Activated T-cell treated with anti-CD3 and anti-CD28 coated beads, Interleukin-2, amount 50 U/mL, for 72 hours (primary cell): ENCODE data around the gene UTP20. TPM values are rescaled to one million over a fixed set of nuclear protein-coding genes. Genes with fewer than 3 reads are reported as not detected.
A peak's percentile ranks its signal among the peaks of the same experiment; 100 is the strongest.

Source experiments
- ATAC-seq, 2 donors: fragments of 150-1000 bp; cut with Tn5 transposase; replicated peaks in 1 of 2; 2 replicates each; pipeline ENCODE4 v1.10.0; 2021; ENCODE audit warnings: moderate library complexity in 2 of 2, mild to moderate bottlenecking in 1 of 2
- DNase-seq, 2 donors: peaks; one replicate each; pipeline ENCODE4 v3.0.0; 2021 to 2022; ENCODE audit warnings: mixed read lengths in 1 of 2
- H3K27ac Mint-ChIP-seq: one replicate; pipeline ENCODE4 v1.8.0; 2022; ENCODE audit warnings: mild to moderate bottlenecking, moderate library complexity, mixed read lengths
- H3K27me3 Mint-ChIP-seq: one replicate; pipeline ENCODE4 v1.8.0; 2022; ENCODE audit warnings: low read depth, mixed read lengths
- H3K36me3 Mint-ChIP-seq, 2 donors: one replicate each; pipeline ENCODE4 v1.8.0; 2022; ENCODE audit warnings: mixed read lengths in 2 of 2, mild to moderate bottlenecking in 1 of 2; ENCODE audit not compliant: insufficient read depth in 2 of 2
- H3K4me1 Mint-ChIP-seq: one replicate; pipeline ENCODE4 v1.8.0; 2022; ENCODE audit warnings: low read depth, mixed read lengths
- H3K4me3 Mint-ChIP-seq, 2 donors: one replicate each; pipeline ENCODE4 v1.8.0; 2022; ENCODE audit warnings: mild to moderate bottlenecking in 2 of 2, mixed read lengths in 2 of 2, moderate library complexity in 2 of 2
- H3K9me3 Mint-ChIP-seq, 2 donors: one replicate each; pipeline ENCODE4 v1.8.0; 2022; ENCODE audit warnings: mixed read lengths in 2 of 2
- total RNA-seq, 2 donors: library from RNA; stranded (reverse); gene quantifications; one replicate each; pipeline ENCODE4 v1.2.3, GENCODE V29; 2022

UTP20 gene
- total RNA-seq, result 10 to 100 TPM; 12.3 to 15.4 TPM

GRCh38 chr12:101280006-101280505, at the start of gene UTP20:
Gene UTP20 (plus strand): TSS chr12:101280105. CDS start chr12:101280283, 178 bp downstream.
- peak within 1 kb of the TSS; percentile 88 for H3K27ac Mint-ChIP-seq
- DNase-seq, result peak; percentile 93 to 95
- peak within 1 kb of the TSS; percentile 95 to 97 for H3K4me3 Mint-ChIP-seq
- peaks cover 0 to 6% of the 10 kb centered on the region in 2 donors for H3K36me3 Mint-ChIP-seq
- H3K27me3 Mint-ChIP-seq, result peaks cover 27% of the 10 kb centered on the region
- no peaks in the 10 kb centered on the region for H3K9me3 Mint-ChIP-seq
- peak; percentile 100 for ATAC-seq
- peaks cover 18% of the 10 kb centered on the region for H3K4me1 Mint-ChIP-seq

DNA sequence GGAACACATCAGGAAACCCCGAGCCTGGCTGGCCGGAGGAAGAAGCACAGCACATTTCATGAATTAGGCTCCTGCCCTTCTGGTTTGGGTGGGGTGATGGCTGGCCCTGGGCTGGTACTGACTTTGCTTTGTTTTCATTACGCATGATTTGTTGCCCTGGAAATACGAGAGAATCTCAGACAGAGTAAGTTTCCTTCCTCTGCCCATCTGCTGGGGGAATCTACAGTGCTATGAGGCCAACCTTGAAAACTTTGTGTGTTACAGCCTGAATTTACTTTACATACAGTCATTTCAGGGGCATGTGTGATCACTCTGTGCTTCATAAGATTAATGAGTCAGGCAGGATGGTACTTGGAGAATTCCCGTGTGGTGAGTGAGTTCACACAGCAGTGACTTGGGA, 49.4 kb upstream of the UTP20 start:
- Mint-ChIP-seq H3K4me3 (no peak overlapping the region), H3K36me3 (no peaks in the 10 kb centered on the region), H3K4me1 (no peaks in the 10 kb centered on the region), H3K27me3 (no peaks in the 10 kb centered on the region), H3K27ac (no peak overlapping the region), H3K9me3 (no peaks in the 10 kb centered on the region)
- DNase-seq (no peak), ATAC-seq (no peak)

- Mint-ChIP-seq H3K36me3 (no peaks in the 10 kb centered on the region), H3K9me3 (no peaks in the 10 kb centered on the region), H3K4me3 (no peak overlapping the region), H3K4me1 (no peaks in the 10 kb centered on the region), H3K27me3 (no peaks in the 10 kb centered on the region), H3K27ac (no peak overlapping the region)
- ATAC-seq (no peak), DNase-seq (no peak)
Observed at GRCh38 chr12:101231636-101232035, 48.3 kb upstream of the UTP20 start.

DNA sequence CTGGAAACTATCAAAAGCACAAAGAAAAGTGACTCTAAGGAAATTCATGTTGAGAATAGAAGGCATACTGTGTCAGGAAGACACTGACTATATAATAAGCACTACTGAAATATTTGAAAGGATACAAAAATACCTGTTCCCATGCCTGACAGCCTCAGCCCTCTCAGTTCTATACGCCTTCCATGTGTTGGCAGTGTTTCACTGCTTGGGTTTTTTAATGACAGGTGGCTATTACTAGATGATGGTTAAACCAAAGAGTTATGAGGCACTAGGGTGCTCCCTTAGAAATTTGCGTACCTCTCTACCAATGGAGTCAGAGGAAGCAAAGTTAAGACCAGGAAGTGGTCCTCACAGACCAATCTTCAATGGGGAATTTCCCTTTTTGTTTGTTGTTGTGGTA, 44.2 kb upstream of the UTP20 start:
- Mint-ChIP-seq H3K27me3 (peaks cover 12% of the 10 kb centered on the region), H3K36me3 (no peaks in the 10 kb centered on the region), H3K27ac (no peak overlapping the region), H3K9me3 (peaks cover 0 to 1% of the 10 kb centered on the region in 2 donors), H3K4me3 (no peak overlapping the region), H3K4me1 (no peaks in the 10 kb centered on the region)
- DNase-seq (no peak), ATAC-seq (no peak)

DNA sequence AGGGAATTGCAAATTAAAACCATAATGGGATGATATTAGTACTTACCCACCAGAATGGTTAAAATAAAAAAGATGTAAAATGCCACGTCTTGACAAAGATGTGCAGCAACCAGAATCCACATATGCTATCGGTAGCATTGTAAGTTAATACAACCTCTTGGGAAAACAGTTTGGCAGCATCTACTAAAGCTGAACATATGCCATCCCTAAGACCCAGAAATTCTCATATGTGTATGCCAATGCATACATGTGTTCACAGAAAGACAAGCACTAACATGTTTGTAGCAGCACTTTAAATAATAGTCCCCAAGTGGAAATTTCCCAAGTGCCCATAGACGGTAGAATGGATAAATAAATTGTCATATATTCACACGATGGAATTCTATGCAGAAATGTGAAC, 41.6 kb upstream of the UTP20 start:
- Mint-ChIP-seq H3K9me3 (peaks cover 0 to 1% of the 10 kb centered on the region in 2 donors), H3K4me1 (no peaks in the 10 kb centered on the region), H3K27me3 (peaks cover 12% of the 10 kb centered on the region), H3K27ac (no peak overlapping the region), H3K36me3 (no peaks in the 10 kb centered on the region), H3K4me3 (no peak overlapping the region)
- DNase-seq (no peak), ATAC-seq (no peak)

DNA sequence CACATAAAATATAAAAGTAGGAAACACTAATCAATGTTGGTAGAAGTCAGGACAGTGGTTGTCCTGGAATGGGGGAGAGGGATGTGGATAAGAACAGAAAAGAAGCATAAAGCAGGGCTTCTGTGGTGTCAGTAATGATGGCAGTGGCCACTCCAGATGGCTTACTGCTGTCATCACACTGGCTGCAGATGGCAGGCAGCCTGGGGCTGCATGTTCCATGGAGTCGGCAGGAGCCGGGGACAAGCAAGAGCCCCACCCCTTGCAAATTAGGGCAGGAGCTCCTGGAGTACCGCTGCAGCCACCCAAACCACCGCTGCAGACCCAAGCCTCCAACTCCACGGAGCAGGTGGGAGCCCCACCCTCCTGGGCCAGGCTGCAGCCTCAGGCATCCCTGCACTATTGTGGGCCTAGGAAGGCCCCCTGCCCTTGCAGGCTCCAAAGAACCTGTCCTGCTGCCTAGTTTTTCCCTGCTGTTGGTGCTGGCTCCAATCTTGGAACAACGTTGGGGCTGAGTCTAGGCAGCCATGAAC, 41.0 kb upstream of the UTP20 start:
- Mint-ChIP-seq H3K36me3 (no peaks in the 10 kb centered on the region), H3K9me3 (peaks cover 0 to 1% of the 10 kb centered on the region in 2 donors), H3K27me3 (peaks cover 12% of the 10 kb centered on the region), H3K27ac (no peak overlapping the region), H3K4me3 (no peak overlapping the region), H3K4me1 (no peaks in the 10 kb centered on the region)
- no peak for ATAC-seq
- no peak for DNase-seq

DNA sequence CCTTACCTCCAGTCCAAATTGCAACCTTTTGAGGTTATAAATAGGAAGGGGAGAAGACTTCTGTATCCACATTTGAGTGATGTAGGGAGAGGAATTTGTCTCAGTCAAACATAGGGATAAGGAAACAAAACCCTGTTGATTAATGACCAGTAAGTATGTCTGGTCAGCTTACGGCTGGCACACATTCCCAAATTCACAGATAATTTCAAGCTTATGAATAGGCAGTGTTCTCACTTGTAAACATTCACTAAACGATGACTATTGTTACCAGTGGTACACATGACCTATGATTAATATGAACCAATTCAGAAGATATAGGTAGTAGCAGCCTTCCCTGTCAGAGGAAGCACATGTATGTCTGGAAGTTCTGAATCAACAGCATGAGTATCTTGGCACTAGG, 36.8 kb upstream of the UTP20 start:
- Mint-ChIP-seq H3K4me3 (no peak overlapping the region), H3K4me1 (no peaks in the 10 kb centered on the region), H3K9me3 (peaks cover 1 to 2% of the 10 kb centered on the region in 2 donors), H3K27me3 (peaks cover 12% of the 10 kb centered on the region), H3K36me3 (no peaks in the 10 kb centered on the region), H3K27ac (no peak overlapping the region)
- no peak for DNase-seq
- ATAC-seq, result no peak

DNA sequence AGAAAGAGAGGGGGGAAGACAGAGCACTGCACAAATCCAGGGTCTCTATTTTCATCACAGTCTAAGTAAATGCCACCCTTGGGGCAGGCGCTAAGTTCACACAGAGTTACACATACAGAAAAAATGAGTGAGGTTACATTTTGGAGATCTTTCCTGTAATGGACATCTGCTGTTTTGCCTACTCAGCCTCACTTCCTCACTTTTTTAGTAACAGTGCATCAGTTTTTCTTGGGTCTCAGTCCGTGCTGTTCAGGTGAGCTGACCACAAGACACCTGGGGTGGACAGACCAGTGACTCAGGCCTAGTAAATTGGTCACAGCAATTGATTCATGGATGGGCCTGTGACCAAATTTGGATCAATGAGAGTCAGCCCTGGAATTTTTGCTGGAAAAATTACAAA, 36.3 kb upstream of the UTP20 start:
- H3K27ac Mint-ChIP-seq, result no peak overlapping the region
- peaks cover 1 to 2% of the 10 kb centered on the region in 2 donors for H3K9me3 Mint-ChIP-seq
- H3K27me3 Mint-ChIP-seq, result peaks cover 9% of the 10 kb centered on the region
- H3K4me1 Mint-ChIP-seq, result no peaks in the 10 kb centered on the region
- DNase-seq, result no peak
- ATAC-seq, result no peak
- H3K36me3 Mint-ChIP-seq, result no peaks in the 10 kb centered on the region
- H3K4me3 Mint-ChIP-seq, result no peak overlapping the region

- Mint-ChIP-seq H3K4me1 (no peaks in the 10 kb centered on the region), H3K9me3 (no peaks in the 10 kb centered on the region), H3K27ac (no peak overlapping the region), H3K36me3 (no peaks in the 10 kb centered on the region), H3K4me3 (no peak overlapping the region), H3K27me3 (peaks cover 10% of the 10 kb centered on the region)
- ATAC-seq, result no peak
- DNase-seq, result no peak
Observed at GRCh38 chr12:101256266-101256665, 23.6 kb upstream of the UTP20 start.

DNA sequence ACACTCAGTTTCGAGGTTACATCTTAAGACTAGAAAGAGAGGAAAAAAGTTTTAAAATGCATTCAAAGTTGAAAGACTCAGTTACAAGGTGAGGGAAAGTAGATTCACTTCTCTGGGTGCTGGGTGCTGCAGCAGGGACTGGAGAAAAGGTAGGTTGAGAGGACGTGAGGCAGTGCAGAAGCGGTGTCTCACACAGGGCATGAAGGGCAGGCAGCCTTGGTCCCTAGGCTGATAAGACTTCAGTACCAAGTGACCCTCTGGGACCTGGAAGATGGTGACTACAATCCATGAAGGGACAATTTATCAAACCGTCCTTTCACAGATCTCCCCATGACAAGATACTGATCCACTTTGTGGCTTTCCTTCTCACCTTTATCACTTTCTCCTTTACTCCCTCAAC, 22.5 kb upstream of the UTP20 start:
- H3K9me3 Mint-ChIP-seq, result no peaks in the 10 kb centered on the region
- H3K27me3 Mint-ChIP-seq, result peaks cover 10% of the 10 kb centered on the region
- H3K27ac Mint-ChIP-seq, result no peak overlapping the region
- no peak for DNase-seq
- H3K4me1 Mint-ChIP-seq, result no peaks in the 10 kb centered on the region
- H3K4me3 Mint-ChIP-seq, result no peak overlapping the region
- H3K36me3 Mint-ChIP-seq, result no peaks in the 10 kb centered on the region
- ATAC-seq, result no peak

GRCh38 chr12:101267111-101267510, 12.8 kb upstream of the UTP20 start:
- no peak overlapping the region for H3K27ac Mint-ChIP-seq
- H3K4me1 Mint-ChIP-seq, result no peaks in the 10 kb centered on the region
- H3K27me3 Mint-ChIP-seq, result peaks cover 22% of the 10 kb centered on the region
- no peaks in the 10 kb centered on the region for H3K36me3 Mint-ChIP-seq
- H3K4me3 Mint-ChIP-seq, result no peak overlapping the region
- DNase-seq (no peak), ATAC-seq (no peak)
- no peaks in the 10 kb centered on the region for H3K9me3 Mint-ChIP-seq

- Mint-ChIP-seq H3K36me3 (peaks cover 0 to 6% of the 10 kb centered on the region in 2 donors), H3K4me3 (no peak overlapping the region), H3K4me1 (peaks cover 7% of the 10 kb centered on the region), H3K9me3 (no peaks in the 10 kb centered on the region), H3K27ac (no peak overlapping the region), H3K27me3 (peaks cover 43% of the 10 kb centered on the region)
- DNase-seq (no peak), ATAC-seq (no peak)
Observed at GRCh38 chr12:101276433-101276832, 3.5 kb upstream of the UTP20 start.

DNA sequence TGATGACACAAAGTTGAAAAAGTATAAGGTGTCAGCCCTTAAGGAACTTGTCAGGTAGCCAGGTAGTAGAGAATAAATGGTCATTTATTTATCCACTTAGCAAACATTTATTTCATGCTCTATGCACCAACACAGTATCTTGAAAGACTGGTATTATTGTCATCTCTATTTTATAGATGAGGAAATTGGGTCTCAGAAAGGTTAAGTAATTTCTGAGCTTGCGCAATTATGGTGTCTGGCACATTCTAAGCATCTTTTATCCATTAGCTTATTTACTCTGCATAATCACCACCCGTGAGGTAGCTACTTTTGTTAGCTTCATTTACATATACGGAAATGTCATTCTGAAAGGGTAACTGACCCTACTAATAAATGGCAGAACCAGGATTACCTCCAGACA, 2.5 kb upstream of the UTP20 start:
- peaks cover 13% of the 10 kb centered on the region for H3K4me1 Mint-ChIP-seq
- ATAC-seq, result no peak
- peaks cover 33% of the 10 kb centered on the region for H3K27me3 Mint-ChIP-seq
- no peak overlapping the region for H3K4me3 Mint-ChIP-seq
- H3K27ac Mint-ChIP-seq, result no peak overlapping the region
- no peaks in the 10 kb centered on the region for H3K9me3 Mint-ChIP-seq
- no peak for DNase-seq
- peaks cover 0 to 6% of the 10 kb centered on the region in 2 donors for H3K36me3 Mint-ChIP-seq

GRCh38 chr12:101287357-101287756, 7.5 kb downstream of the UTP20 start:
- Mint-ChIP-seq H3K4me1 (peaks cover 6% of the 10 kb centered on the region), H3K36me3 (peaks cover 8 to 17% of the 10 kb centered on the region in 2 donors), H3K27ac (no peak overlapping the region), H3K9me3 (no peaks in the 10 kb centered on the region), H3K27me3 (no peaks in the 10 kb centered on the region), H3K4me3 (no peak overlapping the region)
- DNase-seq (no peak), ATAC-seq (no peak)
